PC-9 (cell line): ENCODE data around the gene SKAP2. TPM values are rescaled to one million over a fixed set of nuclear protein-coding genes. Genes with fewer than 3 reads are reported as not detected.

ENCODE experiments used
- BruUV-seq: library from RNA; stranded (reverse); fragments of 400-500 nt; replicated peaks from 2 replicates; lab custom pipeline; 2021; lab: Mats Ljungman, UMichigan
- CTCF ChIA-PET: fragments of 300-600 bp; sonication (Branson Sonifier 250); formaldehyde crosslinking; loops from one replicate; lab custom pipeline; 2022; ENCODE audit warnings: antibody characterized with exemption; lab: Charles Lee
- POLR2A ChIA-PET: fragments of 300-600 bp; sonication (Branson Sonifier 250); formaldehyde crosslinking; loops from one replicate; lab custom pipeline; 2022; ENCODE audit warnings: antibody characterized with exemption; ENCODE audit not compliant: unreplicated experiment; lab: Charles Lee
- DNase-seq, 2 experiments: peaks; one replicate each; pipeline versions ENCODE4 v3.0.0 to v3.0.0-alpha.2; 2015 to 2022; ENCODE audit warnings: mixed read lengths in 1 of 2
- H2AFZ ChIP-seq: fragments of 200-600 bp; sonication (generic); 2 replicates; pipeline ENCODE4 v1.8.1; 2017; ENCODE audit warnings: antibody characterized with exemption
- H3F3A ChIP-seq: fragments of 200-600 bp; sonication (generic); 2 replicates; pipeline ENCODE4 v1.8.1; 2017; ENCODE audit warnings: antibody characterized with exemption, mild to moderate bottlenecking, low read depth; ENCODE audit not compliant: insufficient read depth
- H3K27ac ChIP-seq: fragments of 200-600 bp; sonication (generic); 2 replicates; pipeline ENCODE4 v1.6.1; 2016; ENCODE audit warnings: mixed run types
- H3K27me3 ChIP-seq: fragments of 200-600 bp; sonication (generic); 2 replicates; pipeline ENCODE4 v1.6.1; 2016; ENCODE audit warnings: low read depth, mixed run types; ENCODE audit not compliant: insufficient read depth
- H3K36me3 ChIP-seq: fragments of 200-600 bp; sonication (generic); 2 replicates; pipeline ENCODE4 v1.6.1; 2016; ENCODE audit warnings: low read depth, mixed run types
- H3K4me1 ChIP-seq: fragments of 200-600 bp; sonication (generic); replicated peaks from 2 replicates; pipeline ENCODE4 v1.6.1; 2016; ENCODE audit warnings: mixed run types; ENCODE audit not compliant: insufficient read depth
- H3K4me2 ChIP-seq: fragments of 200-600 bp; sonication (generic); 2 replicates; pipeline ENCODE4 v1.6.1; 2017; ENCODE audit warnings: mixed run types
- H3K4me3 ChIP-seq: fragments of 200-600 bp; sonication (generic); 2 replicates; pipeline ENCODE4 v1.6.1; 2016; ENCODE audit warnings: mixed run types
- H3K79me2 ChIP-seq: fragments of 200-600 bp; sonication (generic); 2 replicates; pipeline ENCODE4 v1.6.1; 2017; ENCODE audit warnings: low read depth, mixed run types
- H3K9me2 ChIP-seq: fragments of 200-600 bp; sonication (generic); 2 replicates; pipeline ENCODE4 v1.8.1; 2017; ENCODE audit warnings: mild to moderate bottlenecking; ENCODE audit not compliant: insufficient read depth
- H3K9me3 ChIP-seq: fragments of 200-600 bp; sonication (generic); 2 replicates; pipeline ENCODE4 v1.8.1; 2016; ENCODE audit warnings: low read depth; ENCODE audit not compliant: insufficient read depth
- H4K20me1 ChIP-seq: fragments of 200-600 bp; sonication (generic); 2 replicates; pipeline ENCODE4 v1.8.1; 2017; ENCODE audit not compliant: insufficient read depth
- EZH2 ChIP-seq: fragments of 200-600 bp; sonication (generic); IDR thresholded peaks from 2 replicates; pipeline ENCODE4 v1.8.0; 2017; ENCODE audit warnings: antibody characterized with exemption, low read depth
- intact Hi-C: fragments of 100-400 bp; cut with micrococcal nuclease; formaldehyde crosslinking; loops from one replicate; pipeline ENCODE4 v1.10.0; 2022; ENCODE audit not compliant: unreplicated experiment
- total RNA-seq: library from RNA; stranded (reverse); gene quantifications from 2 replicates; pipeline ENCODE4 v1.2.3, GENCODE V29; 2021
- TF ChIP-seq, protein P1 (sequence below): fragments of 200-600 bp; sonication (generic); conservative IDR thresholded peaks from 2 replicates; pipeline ENCODE4 v1.6.1; 2017; ENCODE audit warnings: mixed run types, antibody characterized with exemption, mild to moderate bottlenecking, moderate library complexity

The SKAP2 gene
- total RNA-seq, 1 experiment from 2014 or later, result 74.9 TPM

- Histone ChIP-seq H3K27me3 (no peaks in the 10 kb centered on the region), H3K4me2 (no peak overlapping the region), H4K20me1 (no peaks in the 10 kb centered on the region), H3K4me3 (no peak overlapping the region), H3F3A (peaks cover 9% of the 10 kb centered on the region; the same call in 1 of the 2 replicates), H3K79me2 (peaks cover 7% of the 10 kb centered on the region; the same call in 1 of the 2 replicates), H3K9me3 (no peaks in the 10 kb centered on the region), H3K9me2 (no peaks in the 10 kb centered on the region), H3K4me1 (no peaks in the 10 kb centered on the region), H3K27ac (no peak overlapping the region), H2AFZ (no peak overlapping the region), H3K36me3 (no peaks in the 10 kb centered on the region)
- ChIA-PET POLR2A (no interaction called here), CTCF (interaction anchor here (0.7 kb wide), 1 partner anchor 73 kb away, joined by 6 read pairs; no protein-coding TSS in a partner anchor)
- TF ChIP-seq, protein P1, sequence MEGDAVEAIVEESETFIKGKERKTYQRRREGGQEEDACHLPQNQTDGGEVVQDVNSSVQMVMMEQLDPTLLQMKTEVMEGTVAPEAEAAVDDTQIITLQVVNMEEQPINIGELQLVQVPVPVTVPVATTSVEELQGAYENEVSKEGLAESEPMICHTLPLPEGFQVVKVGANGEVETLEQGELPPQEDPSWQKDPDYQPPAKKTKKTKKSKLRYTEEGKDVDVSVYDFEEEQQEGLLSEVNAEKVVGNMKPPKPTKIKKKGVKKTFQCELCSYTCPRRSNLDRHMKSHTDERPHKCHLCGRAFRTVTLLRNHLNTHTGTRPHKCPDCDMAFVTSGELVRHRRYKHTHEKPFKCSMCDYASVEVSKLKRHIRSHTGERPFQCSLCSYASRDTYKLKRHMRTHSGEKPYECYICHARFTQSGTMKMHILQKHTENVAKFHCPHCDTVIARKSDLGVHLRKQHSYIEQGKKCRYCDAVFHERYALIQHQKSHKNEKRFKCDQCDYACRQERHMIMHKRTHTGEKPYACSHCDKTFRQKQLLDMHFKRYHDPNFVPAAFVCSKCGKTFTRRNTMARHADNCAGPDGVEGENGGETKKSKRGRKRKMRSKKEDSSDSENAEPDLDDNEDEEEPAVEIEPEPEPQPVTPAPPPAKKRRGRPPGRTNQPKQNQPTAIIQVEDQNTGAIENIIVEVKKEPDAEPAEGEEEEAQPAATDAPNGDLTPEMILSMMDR, result no peak
- TF ChIP-seq EZH2, result no peak
- intact Hi-C loops, result no loop called here
- no TSS peak for BruUV-seq
- no peak for DNase-seq
Observed at GRCh38 chr7:26784118-26784517, 80.3 kb downstream of the SKAP2 start.

DNA sequence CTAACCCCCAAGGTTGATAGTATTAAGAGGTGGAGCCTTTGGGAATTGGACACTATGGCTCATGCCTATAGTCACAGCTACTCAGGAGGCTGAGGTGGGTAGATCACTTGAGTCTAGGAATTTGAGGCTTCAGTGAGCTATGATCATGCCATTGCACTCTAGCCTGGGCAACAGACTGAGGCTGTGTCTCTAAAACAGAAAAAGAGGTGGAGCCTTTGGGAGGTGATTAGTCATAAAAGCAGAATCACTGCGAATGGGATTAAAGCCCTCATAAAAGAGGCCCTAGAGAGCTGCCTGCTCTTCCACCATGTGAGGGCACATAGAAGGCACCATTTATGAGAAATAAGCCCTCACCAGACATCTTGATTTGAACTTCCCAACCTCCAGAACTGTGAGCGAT is 81.9 kb downstream of the SKAP2 start:
- no TSS peak for BruUV-seq
- no peaks in the 10 kb centered on the region for H3K4me1 ChIP-seq
- no peaks in the 10 kb centered on the region for H3K36me3 ChIP-seq
- no peaks in the 10 kb centered on the region for H4K20me1 ChIP-seq
- peaks cover 9% of the 10 kb centered on the region; the same call in 1 of the 2 replicates for H3F3A ChIP-seq
- no peak for DNase-seq
- H2AFZ ChIP-seq, result no peak overlapping the region
- CTCF ChIA-PET, result no interaction called here
- H3K4me2 ChIP-seq, result no peak overlapping the region
- no peaks in the 10 kb centered on the region for H3K27me3 ChIP-seq
- no peaks in the 10 kb centered on the region for H3K9me2 ChIP-seq
- H3K27ac ChIP-seq, result no peak overlapping the region
- H3K9me3 ChIP-seq, result no peaks in the 10 kb centered on the region
- no peak overlapping the region for H3K4me3 ChIP-seq
- TF ChIP-seq, protein P1, result no peak
- TF ChIP-seq EZH2, result no peak
- H3K79me2 ChIP-seq, result peaks cover 7% of the 10 kb centered on the region; the same call in 1 of the 2 replicates
- intact Hi-C loops, result no loop called here
- POLR2A ChIA-PET, result no interaction called here

- CTCF ChIA-PET, result interaction anchor here (0.7 kb wide), 1 partner anchor 98 kb away, joined by 10 read pairs; no protein-coding TSS in a partner anchor
- TF ChIP-seq EZH2, result no peak
- TF ChIP-seq, protein P1, result no peak
- BruUV-seq, result no TSS peak
Observed at GRCh38 chr7:26779978-26780595, 84.3 kb downstream of the SKAP2 start.

More at GRCh38 chr7:26779978-26780595, 84.3 kb downstream of the SKAP2 start:
- H3K4me3 ChIP-seq, result no peak overlapping the region
- peaks cover 7% of the 10 kb centered on the region; the same call in 1 of the 2 replicates for H3K79me2 ChIP-seq
- POLR2A ChIA-PET, result no interaction called here
- no peaks in the 10 kb centered on the region for H3K4me1 ChIP-seq
- no peaks in the 10 kb centered on the region for H3K9me3 ChIP-seq
- intact Hi-C loops, result no loop called here
- no peak overlapping the region for H3K4me2 ChIP-seq
- no peaks in the 10 kb centered on the region for H4K20me1 ChIP-seq
- H2AFZ ChIP-seq, result no peak overlapping the region
- no peak overlapping the region for H3K27ac ChIP-seq
- H3K9me2 ChIP-seq, result no peaks in the 10 kb centered on the region
- DNase-seq, result no peak
- H3K36me3 ChIP-seq, result no peaks in the 10 kb centered on the region
- H3K27me3 ChIP-seq, result no peaks in the 10 kb centered on the region
- H3F3A ChIP-seq, result peaks cover 9% of the 10 kb centered on the region; the same call in 1 of the 2 replicates
